ENCODE results near the gene RALGAPB. TPM values are rescaled to one million over a fixed set of nuclear protein-coding genes. Genes with fewer than 3 reads are reported as not detected.

The RALGAPB gene
- polyA plus RNA-seq, 1 donor (not counting 4 experiments of a cell fraction or from before 2014, with no cell fraction given), result 23.8 TPM

- no peak overlapping the region for H3K4me2 ChIP-seq (ENCODE audit: control insufficient read depth, extremely low read depth, insufficient read depth, low read depth, low read length)
- no peak overlapping the region for H3K27ac ChIP-seq (ENCODE audit: control insufficient read depth, insufficient read depth, low read length)
- H3K79me2 ChIP-seq (ENCODE audit: control insufficient read depth, insufficient read depth, low read length), result no peaks in the 10 kb centered on the region
- dilution Hi-C loops (cut with MboI; ENCODE audit: extremely low pct_ligation_motif_present, low sequenced_read_pairs), result no loop called here
- DNase-seq (ENCODE audit: low read depth, low spot score), result no peak
- H2AFZ ChIP-seq (ENCODE audit: control insufficient read depth, low read length), result no peak overlapping the region
- no peaks in the 10 kb centered on the region for H3K27me3 ChIP-seq (ENCODE audit: control insufficient read depth, extremely low read depth, insufficient read depth, low read length)
- no peaks in the 10 kb centered on the region for H3K4me1 ChIP-seq (ENCODE audit: control insufficient read depth, extremely low read depth, insufficient read depth, low read length)
- no peaks in the 10 kb centered on the region for H3K9me1 ChIP-seq (ENCODE audit: control insufficient read depth, extremely low read depth, insufficient read depth, low read length)
- FAIRE-seq, result peak; percentile 17
- H3K4me3 ChIP-seq (ENCODE audit: control insufficient read depth in 2 of 3, extremely low read depth in 1 of 3, insufficient read depth in 2 of 3, low read depth in 1 of 3, low read length in 3 of 3), result no peak overlapping the region
- no peaks in the 10 kb centered on the region for H4K20me1 ChIP-seq (ENCODE audit: control insufficient read depth, extremely low read depth, insufficient read depth, low read length)
- no peaks in the 10 kb centered on the region for H3K9me3 ChIP-seq (ENCODE audit: control insufficient read depth, low read depth, low read length)
- H3K36me3 ChIP-seq (ENCODE audit: control insufficient read depth in 2 of 2, extremely low read depth in 1 of 2, insufficient read depth in 2 of 2, low read length in 2 of 2), result peaks cover 11 to 19% of the 10 kb centered on the region in 2 experiments
- no peak overlapping the region for H3K9ac ChIP-seq (ENCODE audit: control insufficient read depth, extremely low read depth, insufficient read depth, low read length)
- TF ChIP-seq EZH2 (IDR thresholded peaks at IDR 0.05; ENCODE audit: low read length), result no peak
- TF ChIP-seq, protein P1, sequence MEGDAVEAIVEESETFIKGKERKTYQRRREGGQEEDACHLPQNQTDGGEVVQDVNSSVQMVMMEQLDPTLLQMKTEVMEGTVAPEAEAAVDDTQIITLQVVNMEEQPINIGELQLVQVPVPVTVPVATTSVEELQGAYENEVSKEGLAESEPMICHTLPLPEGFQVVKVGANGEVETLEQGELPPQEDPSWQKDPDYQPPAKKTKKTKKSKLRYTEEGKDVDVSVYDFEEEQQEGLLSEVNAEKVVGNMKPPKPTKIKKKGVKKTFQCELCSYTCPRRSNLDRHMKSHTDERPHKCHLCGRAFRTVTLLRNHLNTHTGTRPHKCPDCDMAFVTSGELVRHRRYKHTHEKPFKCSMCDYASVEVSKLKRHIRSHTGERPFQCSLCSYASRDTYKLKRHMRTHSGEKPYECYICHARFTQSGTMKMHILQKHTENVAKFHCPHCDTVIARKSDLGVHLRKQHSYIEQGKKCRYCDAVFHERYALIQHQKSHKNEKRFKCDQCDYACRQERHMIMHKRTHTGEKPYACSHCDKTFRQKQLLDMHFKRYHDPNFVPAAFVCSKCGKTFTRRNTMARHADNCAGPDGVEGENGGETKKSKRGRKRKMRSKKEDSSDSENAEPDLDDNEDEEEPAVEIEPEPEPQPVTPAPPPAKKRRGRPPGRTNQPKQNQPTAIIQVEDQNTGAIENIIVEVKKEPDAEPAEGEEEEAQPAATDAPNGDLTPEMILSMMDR (optimal IDR thresholded peaks at IDR 0.05 in 1 of 3, IDR thresholded peaks at IDR 0.05 in 1 of 3, conservative IDR thresholded peaks at IDR 0.05 in 1 of 3; ENCODE audit: extremely low read depth in 1 of 3, insufficient read depth in 2 of 3, low read length in 3 of 3), result no peak
Observed at GRCh38 chr20:38569747-38570525, 97.3 kb downstream of the RALGAPB start.

DNA sequence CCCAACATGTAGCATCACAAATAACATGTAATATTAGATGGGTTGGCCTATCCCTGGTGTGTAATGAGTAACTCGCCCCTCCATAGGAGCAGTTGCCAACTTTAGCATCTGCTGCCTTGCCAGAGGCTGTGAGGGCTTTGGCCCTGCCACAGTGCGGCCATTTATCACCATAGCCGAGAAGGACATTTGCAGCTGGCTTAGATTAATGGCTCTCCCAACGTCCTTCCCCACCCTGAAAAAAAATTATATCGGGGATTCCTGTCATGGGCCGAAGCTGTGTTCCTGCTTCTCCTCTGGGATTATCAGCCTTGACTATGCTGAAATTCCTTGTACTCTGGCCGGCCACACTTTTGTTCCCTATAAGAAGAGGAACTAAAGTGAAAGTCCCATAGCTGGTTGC lies 100.8 kb downstream of the RALGAPB start:
- FAIRE-seq (no peak), DNase-seq (ENCODE audit: low read depth, low spot score) (no peak)
- TF ChIP-seq, protein P1 (optimal IDR thresholded peaks at IDR 0.05 in 1 of 3, IDR thresholded peaks at IDR 0.05 in 1 of 3, conservative IDR thresholded peaks at IDR 0.05 in 1 of 3; ENCODE audit: extremely low read depth in 1 of 3, insufficient read depth in 2 of 3, low read length in 3 of 3), result no peak
- no peak for TF ChIP-seq EZH2 (IDR thresholded peaks at IDR 0.05; ENCODE audit: low read length)
- no peaks in the 10 kb centered on the region for H3K4me1 ChIP-seq (ENCODE audit: control insufficient read depth, extremely low read depth, insufficient read depth, low read length)
- H3K4me3 ChIP-seq (ENCODE audit: control insufficient read depth in 2 of 3, extremely low read depth in 1 of 3, insufficient read depth in 2 of 3, low read depth in 1 of 3, low read length in 3 of 3), result no peak overlapping the region
- H3K9ac ChIP-seq (ENCODE audit: control insufficient read depth, extremely low read depth, insufficient read depth, low read length), result no peak overlapping the region
- no peak overlapping the region for H3K27ac ChIP-seq (ENCODE audit: control insufficient read depth, insufficient read depth, low read length)
- dilution Hi-C loops (cut with MboI; ENCODE audit: extremely low pct_ligation_motif_present, low sequenced_read_pairs), result no loop called here
- no peak overlapping the region for H2AFZ ChIP-seq (ENCODE audit: control insufficient read depth, low read length)
- no peak overlapping the region for H3K4me2 ChIP-seq (ENCODE audit: control insufficient read depth, extremely low read depth, insufficient read depth, low read depth, low read length)
- H3K9me1 ChIP-seq (ENCODE audit: control insufficient read depth, extremely low read depth, insufficient read depth, low read length), result no peaks in the 10 kb centered on the region
- no peaks in the 10 kb centered on the region for H3K9me3 ChIP-seq (ENCODE audit: control insufficient read depth, low read depth, low read length)
- H4K20me1 ChIP-seq (ENCODE audit: control insufficient read depth, extremely low read depth, insufficient read depth, low read length), result no peaks in the 10 kb centered on the region
- H3K79me2 ChIP-seq (ENCODE audit: control insufficient read depth, insufficient read depth, low read length), result no peaks in the 10 kb centered on the region
- no peaks in the 10 kb centered on the region for H3K27me3 ChIP-seq (ENCODE audit: control insufficient read depth, extremely low read depth, insufficient read depth, low read length)
- H3K36me3 ChIP-seq (ENCODE audit: control insufficient read depth in 2 of 2, extremely low read depth in 1 of 2, insufficient read depth in 2 of 2, low read length in 2 of 2), result peaks cover 11 to 17% of the 10 kb centered on the region in 2 experiments

Data from keratinocyte (primary cell).